ENCODE data around the gene DPYSL3.

The DPYSL3 gene

DNA sequence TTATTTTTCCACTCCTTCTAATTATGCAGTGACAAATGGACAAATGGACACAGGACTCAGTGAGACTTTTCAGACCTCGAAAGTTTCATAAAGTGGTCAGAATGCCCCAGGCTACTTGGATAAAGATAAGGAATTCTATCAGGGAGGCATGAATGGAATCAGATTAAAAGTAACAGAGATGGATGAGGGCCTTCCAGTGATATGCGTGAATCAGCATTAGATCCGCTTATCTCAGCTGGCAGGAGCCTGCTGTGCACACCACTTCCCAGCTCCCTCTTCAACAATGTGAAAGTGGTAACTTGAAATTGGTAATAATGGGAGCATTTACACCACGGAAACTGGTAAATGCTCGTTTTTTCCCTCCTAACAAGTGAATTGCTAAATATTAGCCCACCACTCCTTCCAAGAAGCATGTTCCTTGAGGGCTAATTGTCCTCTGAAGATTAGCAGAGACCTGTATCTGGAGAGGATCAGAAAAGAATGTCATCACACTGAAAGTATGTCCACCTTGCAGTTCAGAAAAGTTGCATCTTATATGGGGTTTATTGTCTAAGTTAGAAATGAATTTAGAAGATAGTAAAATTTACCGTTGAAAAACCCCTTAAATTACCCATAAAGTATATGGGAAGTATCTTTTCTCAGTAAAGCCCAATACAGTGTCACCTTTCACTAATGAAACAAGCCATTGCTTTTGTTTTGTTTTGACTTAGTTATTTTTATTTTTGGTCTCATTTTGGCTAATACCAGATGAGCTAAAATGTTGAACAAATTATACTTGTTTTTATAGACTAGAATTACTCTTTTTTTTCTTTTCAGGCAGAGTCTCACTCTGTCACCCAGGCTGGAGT is 125.3 kb downstream of the DPYSL3 start:
- TF ChIP-seq GATA3 (IDR thresholded peaks at IDR 0.05; ENCODE audit: low read depth, low read length), result peak; percentile 87
- peak; percentile 94 for TF ChIP-seq GATA2 (IDR thresholded peaks at IDR 0.05; ENCODE audit: low read depth, low read length)

DNA sequence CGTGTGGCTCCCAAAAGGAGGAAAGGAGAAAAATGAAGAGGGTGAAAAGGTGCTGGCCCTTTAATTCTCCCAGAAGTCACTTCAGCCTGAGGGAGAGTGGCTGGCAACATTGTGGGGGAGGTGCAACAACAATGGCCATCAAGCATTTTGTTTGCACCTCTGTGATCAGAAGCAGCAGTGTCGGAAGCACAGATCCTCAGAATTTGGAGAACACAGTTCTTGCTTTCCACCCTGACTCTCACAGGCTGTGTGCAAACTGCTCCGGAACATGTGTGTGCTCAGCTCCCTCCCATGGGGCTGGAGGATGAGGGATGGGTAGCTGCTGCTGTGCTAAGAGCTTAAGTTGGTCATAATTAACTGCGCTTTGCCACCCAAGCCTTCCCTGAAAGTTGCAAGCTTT is 127.1 kb downstream of the DPYSL3 start:
- TF ChIP-seq GATA2 (IDR thresholded peaks at IDR 0.05; ENCODE audit: low read depth, low read length) (no peak), GATA3 (IDR thresholded peaks at IDR 0.05; ENCODE audit: low read depth, low read length) (no peak)

DNA sequence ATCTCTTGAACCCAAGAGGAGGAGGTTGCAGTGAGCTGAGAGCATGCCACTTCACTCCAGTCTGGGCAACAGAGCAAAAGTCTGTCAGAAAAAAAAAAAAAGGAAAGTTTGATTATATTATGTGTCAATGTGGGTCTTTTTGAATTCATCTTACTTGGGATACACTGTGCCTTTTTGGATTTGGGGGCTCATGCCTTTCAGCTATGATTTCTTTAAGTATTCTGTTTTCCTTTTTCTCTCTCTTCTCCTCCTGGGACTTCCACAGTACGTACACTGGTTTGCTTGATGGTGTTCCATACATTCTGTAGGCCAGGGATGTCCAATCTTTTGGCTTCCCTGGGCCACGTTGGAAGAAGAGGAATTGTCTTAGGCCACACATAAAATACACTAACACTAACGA is 128.3 kb downstream of the DPYSL3 start:
- TF ChIP-seq GATA2 (IDR thresholded peaks at IDR 0.05; ENCODE audit: low read depth, low read length) (no peak), GATA3 (IDR thresholded peaks at IDR 0.05; ENCODE audit: low read depth, low read length) (no peak)

DNA sequence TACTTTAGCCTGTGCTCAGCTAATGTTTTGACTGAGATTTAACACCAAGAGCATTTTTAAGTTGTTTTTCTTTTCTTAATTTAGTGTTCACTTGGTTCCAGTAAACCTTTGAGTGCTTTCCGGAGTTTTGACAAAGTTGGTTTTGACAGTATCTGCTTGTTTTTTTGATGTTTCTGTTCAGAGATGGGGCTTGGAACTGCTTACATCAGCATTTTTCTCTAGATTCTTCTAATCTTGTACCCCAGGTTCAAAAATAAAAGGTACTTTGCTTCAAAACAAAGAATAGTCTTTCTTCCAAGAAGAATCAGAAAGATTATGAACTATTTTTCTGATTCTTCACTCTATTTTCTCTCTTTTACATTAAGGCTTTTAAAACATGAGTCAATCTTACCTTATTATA is 132.2 kb downstream of the DPYSL3 start:
- no peak for TF ChIP-seq GATA3 (IDR thresholded peaks at IDR 0.05; ENCODE audit: low read depth, low read length)
- no peak for TF ChIP-seq GATA2 (IDR thresholded peaks at IDR 0.05; ENCODE audit: low read depth, low read length)

DNA sequence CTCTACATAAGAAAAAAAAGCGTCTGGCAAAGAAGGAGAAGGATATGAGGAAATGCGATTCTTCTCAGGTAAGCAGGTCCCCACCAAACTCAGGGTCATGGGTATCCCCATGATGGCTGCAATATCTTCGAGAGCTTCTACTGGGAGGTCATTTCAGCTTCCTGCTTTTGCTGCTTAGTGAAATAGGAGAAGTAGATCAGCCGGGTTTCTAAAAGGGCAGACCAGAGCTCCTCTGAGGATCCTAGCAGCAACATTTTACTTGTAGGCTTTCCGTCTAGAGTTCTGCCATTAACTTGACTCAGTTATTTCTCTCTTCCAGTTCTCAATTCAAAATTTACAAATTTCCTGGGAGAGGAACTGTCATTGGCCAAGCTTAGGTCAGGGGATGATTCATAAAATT is 134.7 kb downstream of the DPYSL3 start:
- TF ChIP-seq GATA2 (IDR thresholded peaks at IDR 0.05; ENCODE audit: low read depth, low read length) (no peak), GATA3 (IDR thresholded peaks at IDR 0.05; ENCODE audit: low read depth, low read length) (no peak)

DNA sequence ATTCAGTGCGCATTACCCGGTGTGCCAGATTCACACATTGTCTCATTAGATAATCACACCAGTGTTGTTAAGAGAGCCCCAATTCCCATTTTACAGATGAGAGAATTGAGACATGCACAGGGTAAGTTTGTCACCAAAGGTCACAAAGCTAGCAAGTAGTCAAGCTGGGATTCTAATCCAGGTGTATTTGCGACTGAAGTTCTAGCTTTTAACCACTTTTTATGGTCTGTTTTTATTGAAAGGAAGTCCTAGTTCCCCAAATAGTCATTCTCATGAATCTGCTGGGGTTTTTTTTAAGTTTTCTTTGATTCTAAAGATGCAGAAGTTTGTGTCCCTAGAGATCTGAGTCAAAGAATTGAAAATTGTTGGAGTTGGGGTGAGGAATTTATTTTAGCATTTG is 136.5 kb downstream of the DPYSL3 start:
- TF ChIP-seq GATA2 (IDR thresholded peaks at IDR 0.05; ENCODE audit: low read depth, low read length) (no peak), GATA3 (IDR thresholded peaks at IDR 0.05; ENCODE audit: low read depth, low read length) (no peak)

DNA sequence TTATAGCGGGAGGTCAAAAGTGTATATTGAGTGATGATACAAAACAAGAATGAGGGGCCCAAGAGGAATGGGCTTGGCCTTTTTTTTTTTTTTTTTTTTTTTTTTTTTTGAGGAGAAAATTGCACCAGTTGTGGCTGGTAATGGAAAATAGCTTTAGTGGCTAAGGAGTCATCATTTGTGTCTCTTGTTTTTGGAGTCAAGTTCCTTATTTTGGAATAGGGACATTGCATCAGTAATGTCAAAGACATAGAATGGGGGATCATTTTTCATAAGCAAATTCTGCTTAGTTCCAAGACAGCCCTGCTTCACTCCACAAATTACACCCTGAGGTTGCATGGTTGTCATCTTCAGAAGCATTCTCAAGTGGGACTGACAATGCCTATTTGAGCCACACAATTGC is 137.7 kb downstream of the DPYSL3 start:
- TF ChIP-seq GATA2 (IDR thresholded peaks at IDR 0.05; ENCODE audit: low read depth, low read length) (no peak), GATA3 (IDR thresholded peaks at IDR 0.05; ENCODE audit: low read depth, low read length) (no peak)

DNA sequence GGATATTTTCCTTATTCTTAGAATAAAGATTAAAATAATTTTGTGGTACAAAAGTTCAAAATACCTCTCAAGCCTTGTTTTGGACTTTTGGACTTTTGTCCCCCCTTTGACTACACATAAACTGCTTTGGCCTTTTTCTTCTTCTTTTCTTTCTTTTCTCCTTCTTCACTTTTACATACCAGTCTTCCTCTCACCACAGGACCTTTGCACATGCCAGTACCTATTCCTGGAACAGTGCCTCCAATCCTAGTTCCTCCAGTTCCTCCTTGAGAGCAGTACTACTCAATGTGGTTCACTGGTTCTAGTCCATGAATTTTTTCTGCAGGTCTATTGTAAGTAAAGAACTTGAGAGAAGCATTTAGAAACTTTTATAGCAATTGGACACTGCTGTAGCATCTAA is 138.6 kb downstream of the DPYSL3 start:
- TF ChIP-seq GATA2 (IDR thresholded peaks at IDR 0.05; ENCODE audit: low read depth, low read length), result no peak
- TF ChIP-seq GATA3 (IDR thresholded peaks at IDR 0.05; ENCODE audit: low read depth, low read length), result no peak

DNA sequence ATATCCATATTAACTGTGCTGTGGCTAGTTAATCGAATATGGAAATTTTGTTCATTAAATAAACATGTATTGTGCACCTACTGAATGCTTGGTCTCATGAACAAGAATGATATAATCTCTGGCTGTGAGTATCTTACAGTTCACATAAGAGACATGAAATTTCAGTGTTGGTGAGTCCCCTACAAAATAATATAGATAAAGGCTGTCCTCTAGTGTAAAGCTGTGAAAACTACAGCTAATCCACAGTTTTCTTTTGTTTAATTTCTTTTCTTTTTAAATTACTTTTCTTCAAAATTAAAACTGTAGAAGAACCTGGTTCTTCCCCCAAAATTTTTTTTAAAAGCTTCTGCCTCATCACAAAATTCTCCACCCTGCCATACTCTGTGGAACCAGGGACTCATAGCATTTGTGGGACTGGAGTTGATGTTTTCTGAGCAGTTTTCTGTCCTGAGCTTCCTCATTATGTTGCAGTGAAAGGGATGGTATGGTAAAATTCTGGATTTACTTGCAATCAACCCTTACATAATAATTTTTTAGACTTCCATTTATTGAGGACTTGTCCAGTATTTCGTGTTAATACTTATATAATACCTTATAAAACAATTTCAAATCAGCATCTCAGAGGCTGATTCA is 140.0 kb downstream of the DPYSL3 start:
- TF ChIP-seq GATA2 (IDR thresholded peaks at IDR 0.05; ENCODE audit: low read depth, low read length) (no peak), GATA3 (IDR thresholded peaks at IDR 0.05; ENCODE audit: low read depth, low read length) (no peak)

DNA sequence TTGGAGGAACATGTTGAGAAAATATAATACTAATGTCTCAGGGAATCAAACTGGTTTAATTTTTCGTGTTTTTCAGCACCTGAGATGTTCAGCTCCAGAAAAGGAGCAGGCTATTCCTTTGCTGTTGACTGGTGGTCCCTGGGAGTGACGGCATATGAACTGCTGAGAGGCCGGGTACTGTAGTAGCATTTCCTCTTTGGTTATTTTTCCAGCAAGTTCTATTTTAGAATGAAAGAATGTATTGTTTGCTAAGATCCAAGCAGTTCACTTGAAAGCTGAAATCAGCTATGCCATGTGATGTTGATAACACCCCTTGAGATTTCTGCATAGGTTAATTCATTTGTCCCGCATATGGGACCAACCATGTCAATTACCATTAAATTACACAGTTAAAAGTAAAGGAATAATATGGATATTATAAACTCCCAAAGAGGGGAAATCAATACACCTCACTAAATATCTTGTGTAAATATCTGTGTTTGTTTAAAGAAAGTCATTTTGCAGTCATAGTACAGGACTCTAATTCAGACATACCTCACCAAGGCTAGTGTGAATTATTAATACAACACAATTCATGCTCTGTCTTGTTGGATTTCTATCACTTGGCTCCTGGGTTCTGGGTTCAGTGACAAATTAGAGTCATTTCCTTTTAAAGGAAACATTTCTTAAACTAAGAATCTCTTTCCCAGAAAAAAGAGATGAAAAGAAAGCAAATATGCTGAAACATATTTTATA is 148.3 kb downstream of the DPYSL3 start:
- no peak for TF ChIP-seq GATA3 (IDR thresholded peaks at IDR 0.05; ENCODE audit: low read depth, low read length)
- no peak for TF ChIP-seq GATA2 (IDR thresholded peaks at IDR 0.05; ENCODE audit: low read depth, low read length)

DNA sequence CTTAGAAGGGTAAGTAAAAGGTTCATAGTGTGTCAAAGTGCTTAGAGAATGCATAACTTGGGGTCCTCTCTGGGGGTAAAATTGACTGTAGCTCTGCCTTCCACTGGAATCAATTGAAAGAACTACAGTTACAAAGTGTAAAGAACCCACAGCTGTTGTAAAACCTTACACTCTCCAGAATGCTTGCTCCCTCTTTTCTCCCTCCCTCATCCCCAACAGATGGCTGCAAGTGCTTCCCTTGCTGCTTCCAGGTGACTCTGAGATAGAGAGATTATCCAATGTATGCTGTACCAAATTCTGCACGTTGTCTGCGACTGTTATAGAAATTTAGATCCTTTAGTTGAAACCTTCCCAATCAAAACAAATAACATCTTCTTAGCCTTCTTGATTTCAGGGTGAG is 149.1 kb downstream of the DPYSL3 start:
- TF ChIP-seq GATA3 (IDR thresholded peaks at IDR 0.05; ENCODE audit: low read depth, low read length) (no peak), GATA2 (IDR thresholded peaks at IDR 0.05; ENCODE audit: low read depth, low read length) (no peak)

DNA sequence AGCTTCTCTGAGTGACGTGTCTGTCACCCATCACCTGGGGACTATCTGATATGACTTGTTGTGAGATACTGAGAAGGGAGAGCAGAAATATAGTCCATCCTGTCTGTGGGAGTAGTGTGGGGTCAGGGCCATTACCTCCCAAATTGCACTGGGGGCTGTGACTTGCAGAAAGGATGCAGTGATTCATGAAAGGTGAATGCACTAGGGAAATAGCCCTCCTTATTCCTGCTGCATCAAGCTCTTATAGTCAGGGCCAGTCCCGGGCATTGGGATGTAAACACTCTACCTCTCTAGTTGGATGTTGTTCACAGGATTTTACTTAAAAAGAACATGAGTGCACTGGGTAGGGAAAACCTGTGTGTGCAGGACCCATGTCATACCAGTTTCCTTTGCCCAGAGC is 150.3 kb downstream of the DPYSL3 start:
- TF ChIP-seq GATA2 (IDR thresholded peaks at IDR 0.05; ENCODE audit: low read depth, low read length) (no peak), GATA3 (IDR thresholded peaks at IDR 0.05; ENCODE audit: low read depth, low read length) (no peak)

DNA sequence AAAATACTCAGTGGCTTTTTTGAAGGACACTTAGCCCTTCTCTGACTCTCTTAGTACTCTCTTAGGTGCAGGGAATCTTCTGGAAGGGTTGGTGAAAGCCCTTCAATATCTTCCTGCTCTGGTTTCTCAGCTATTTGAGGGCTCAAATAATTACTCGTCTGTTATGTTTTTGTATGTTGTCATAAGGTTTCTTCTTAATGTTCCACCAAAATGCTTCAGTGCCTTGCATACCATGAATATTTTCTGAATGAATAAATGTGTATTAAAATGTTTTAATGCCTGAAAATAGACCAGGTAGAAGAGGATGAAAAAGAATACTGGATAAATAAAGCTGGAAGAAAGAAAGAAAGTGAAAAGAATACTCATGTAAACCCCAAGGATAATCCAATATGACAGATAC is 150.8 kb downstream of the DPYSL3 start:
- TF ChIP-seq GATA3 (IDR thresholded peaks at IDR 0.05; ENCODE audit: low read depth, low read length) (no peak), GATA2 (IDR thresholded peaks at IDR 0.05; ENCODE audit: low read depth, low read length) (no peak)

DNA sequence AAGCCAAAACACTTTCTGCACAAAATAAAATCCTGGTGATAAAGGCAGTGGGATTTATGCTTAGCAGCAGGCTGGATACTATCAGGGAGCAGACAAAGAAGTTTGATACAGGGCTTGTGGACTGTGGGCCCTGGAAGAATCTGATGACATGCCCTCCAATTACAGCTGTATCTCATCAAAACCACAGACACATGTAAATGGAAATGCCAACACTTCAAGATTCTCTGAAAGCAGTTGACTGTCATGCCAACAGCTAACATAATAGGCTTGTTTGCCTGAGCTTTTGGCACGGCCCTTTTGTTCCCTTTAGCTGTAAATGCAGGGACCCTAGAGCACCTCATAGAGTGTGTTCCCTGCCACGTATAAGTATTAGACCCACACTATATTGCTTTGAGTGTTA is 160.6 kb downstream of the DPYSL3 start:
- TF ChIP-seq GATA3 (IDR thresholded peaks at IDR 0.05; ENCODE audit: low read depth, low read length), result no peak

DNA sequence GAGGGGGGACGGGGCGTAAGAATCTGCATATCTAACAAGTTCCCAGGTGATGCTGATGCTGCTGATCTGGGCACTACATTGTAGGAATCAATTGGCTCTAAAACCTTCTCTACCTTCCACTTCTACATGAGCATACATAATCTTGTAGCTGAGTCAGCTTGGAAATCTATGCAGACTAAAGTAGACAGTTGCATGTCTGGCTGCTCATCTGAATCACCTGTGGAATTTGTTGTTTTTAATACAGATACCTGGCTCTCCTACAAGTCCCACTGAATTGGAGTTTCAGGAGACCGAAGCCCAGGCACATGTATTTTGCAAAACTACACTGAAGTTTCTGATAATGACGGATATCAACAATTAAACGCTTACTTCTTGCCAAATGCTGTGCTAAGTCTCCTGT is 161.4 kb downstream of the DPYSL3 start:
- no peak for TF ChIP-seq GATA2 (IDR thresholded peaks at IDR 0.05; ENCODE audit: low read depth, low read length)
- no peak for TF ChIP-seq GATA3 (IDR thresholded peaks at IDR 0.05; ENCODE audit: low read depth, low read length)
